Esophagus squamous epithelium (tissue), 4 donors: ENCODE results near the gene HOXC13.

Experiments
- CTCF ChIP-seq, 6 experiments: fragments of 450-650 bp in 4 of 6; fragments of 200-600 bp in 2 of 6; sonication (generic) in 2 of 6; IDR thresholded peaks; one replicate each; pipeline ENCODE4 v1.5.1; 2016 to 2019; ENCODE audit warnings: antibody characterized with exemption in 6 of 6, mild to moderate bottlenecking in 4 of 6, moderate library complexity in 4 of 6
- POLR2A ChIP-seq, 4 donors: fragments of 450-650 bp; IDR thresholded peaks; one replicate each; pipeline ENCODE4 v1.6.1; 2017; ENCODE audit warnings: antibody characterized with exemption in 4 of 4, mild to moderate bottlenecking in 4 of 4, moderate library complexity in 3 of 4

- TF ChIP-seq CTCF (IDR thresholded peaks at IDR 0.05), result no peak
- no peak for TF ChIP-seq POLR2A (IDR thresholded peaks at IDR 0.05)
Observed at GRCh38 chr12:53959314-53959713, 20.7 kb downstream of the HOXC13 start.
